Natural killer cell (primary cell): ENCODE measurements around the gene RASL10A. TPM values are rescaled to one million over a fixed set of nuclear protein-coding genes. Genes with fewer than 3 reads are reported as not detected.

Experiments used
- ATAC-seq, 3 donors: fragments of 150-1000 bp in 2 of 3; fragments of 200-7000 bp in 1 of 3; cut with Tn5 transposase; 1 replicate in 1 of 3; 2 replicates in 2 of 3; pipeline ENCODE4 v1.10.0; 2021; ENCODE audit warnings: mild to moderate bottlenecking in 2 of 3, moderate library complexity in 2 of 3
- DNase-seq, 2 donors: peaks; one replicate each; pipeline versions ENCODE4 v3.0.0 to v3.0.0-alpha.2; 2013 to 2021; ENCODE audit warnings: mixed read lengths in 1 of 2
- H3K27ac ChIP-seq: one replicate; pipeline ENCODE4 v1.5.1; 2013; ENCODE audit warnings: mild to moderate bottlenecking, low read length
- H3K27me3 ChIP-seq: one replicate; pipeline ENCODE4 v1.6.1; 2013; ENCODE audit warnings: low read length; ENCODE audit not compliant: control insufficient read depth, insufficient read depth
- H3K36me3 ChIP-seq: one replicate; pipeline ENCODE4 v1.6.1; 2013; ENCODE audit warnings: low read length; ENCODE audit not compliant: control insufficient read depth, insufficient read depth
- H3K4me1 ChIP-seq: one replicate; pipeline ENCODE4 v1.6.1; 2013; ENCODE audit warnings: low read length; ENCODE audit not compliant: control insufficient read depth, insufficient read depth
- H3K4me3 ChIP-seq: one replicate; pipeline ENCODE4 v1.5.1; 2013; ENCODE audit warnings: low read length
- H3K9me3 ChIP-seq: one replicate; pipeline ENCODE4 v1.6.1; 2013; ENCODE audit warnings: low read length; ENCODE audit not compliant: control insufficient read depth, insufficient read depth
- H3K27ac Mint-ChIP-seq, 2 donors: one replicate each; pipeline ENCODE4 v1.8.0; 2022; ENCODE audit warnings: mild to moderate bottlenecking in 2 of 2, mixed read lengths in 2 of 2, moderate library complexity in 1 of 2
- H3K27me3 Mint-ChIP-seq, 2 donors: one replicate each; pipeline ENCODE4 v1.8.0; 2022; ENCODE audit warnings: low read depth in 2 of 2, mixed read lengths in 2 of 2
- H3K36me3 Mint-ChIP-seq: one replicate; pipeline ENCODE4 v1.8.0; 2022; ENCODE audit warnings: mixed read lengths
- H3K4me1 Mint-ChIP-seq, 2 donors: one replicate each; pipeline ENCODE4 v1.8.0; 2022; ENCODE audit warnings: mixed read lengths in 2 of 2
- H3K4me3 Mint-ChIP-seq: one replicate; pipeline ENCODE4 v1.8.0; 2022; ENCODE audit warnings: mild to moderate bottlenecking, moderate library complexity, mixed read lengths
- H3K9me3 Mint-ChIP-seq, 2 donors: one replicate each; pipeline ENCODE4 v1.8.0; 2022; ENCODE audit warnings: mixed read lengths in 2 of 2
- WGBS: methylation state at CpG from one replicate; pipeline ENCODE4 v1.1.7; 2013; ENCODE audit warnings: missing lambda C conversion rate; ENCODE audit not compliant: insufficient coverage; 5-methylcytosine and 5-hydroxymethylcytosine counted together
- intact Hi-C: fragments of 100-400 bp; cut with micrococcal nuclease; formaldehyde crosslinking; loops from one replicate; pipeline ENCODE4 v1.14.2; 2022
- total RNA-seq, 4 donors: library from RNA; stranded (reverse); fragments of 120-200 nt in 1 of 4; gene quantifications; one replicate each; pipeline versions ENCODE4 v1.2.3 to v1.2.4, GENCODE V29; 2013 to 2022
- TF ChIP-seq, protein P1 (sequence below): fragments of 200-600 bp; IDR thresholded peaks from one replicate; pipeline ENCODE4 v1.8.0; 2022; ENCODE audit warnings: antibody characterized with exemption

Gene RASL10A
- total RNA-seq, 3 donors from 2014 or later (not counting 1 experiment from before 2014, with no cell fraction given), result 0.20 to 0.28 TPM; not detected in 1

DNA sequence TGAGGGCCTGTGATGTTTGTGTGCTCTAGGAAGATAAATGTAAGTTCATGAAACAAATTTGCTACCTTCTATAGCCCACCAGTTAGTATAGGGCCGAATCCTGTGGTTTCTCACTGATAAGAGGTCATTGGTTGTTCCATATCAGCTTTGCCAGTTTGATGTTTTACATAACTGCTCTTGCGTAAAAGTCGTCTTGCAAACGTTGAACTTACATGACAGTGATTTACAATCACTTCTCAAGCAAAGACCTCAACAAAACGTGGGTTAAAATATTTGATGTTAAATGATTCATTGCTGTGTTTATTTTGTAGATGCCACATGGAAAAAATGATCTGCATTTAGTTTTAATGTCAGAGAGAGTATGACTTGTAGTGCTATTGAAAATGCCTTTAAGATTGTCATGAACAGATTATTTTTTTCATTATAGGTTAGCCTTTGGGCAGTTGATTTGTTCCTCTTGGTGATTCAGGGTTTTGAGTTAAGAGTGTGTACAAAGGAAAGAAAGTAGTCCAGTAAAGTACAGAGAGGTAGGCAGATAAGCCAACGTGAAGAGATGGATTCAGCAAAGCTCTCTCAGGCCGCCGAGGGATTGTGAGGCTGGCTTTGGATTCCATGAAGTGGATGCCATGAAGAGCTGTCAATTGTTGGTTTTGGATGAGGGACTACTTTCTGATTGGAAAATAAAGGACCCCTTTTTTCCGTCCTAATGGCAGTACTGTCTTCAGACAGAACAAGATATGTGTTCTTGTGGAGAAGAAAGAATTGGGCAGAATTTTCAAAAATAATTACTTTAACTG lies 44.8 kb downstream of the RASL10A start:
- no peaks in the 10 kb centered on the region for H3K27me3 Mint-ChIP-seq
- intact Hi-C loops, result no loop called here
- H3K4me1 Mint-ChIP-seq, result peaks cover 85 to 90% of the 10 kb centered on the region in 2 donors
- H3K9me3 ChIP-seq, result no peaks in the 10 kb centered on the region
- peak overlapping the region; percentile 83 for H3K4me3 ChIP-seq
- DNase-seq (no peak), ATAC-seq (no peak)
- H3K36me3 ChIP-seq, result peaks cover 31% of the 10 kb centered on the region
- H3K27ac ChIP-seq, result no peak overlapping the region
- peak overlapping the region; percentile 98 for H3K4me3 Mint-ChIP-seq
- H3K9me3 Mint-ChIP-seq, result no peaks in the 10 kb centered on the region
- no peaks in the 10 kb centered on the region for H3K27me3 ChIP-seq
- TF ChIP-seq, protein P1, sequence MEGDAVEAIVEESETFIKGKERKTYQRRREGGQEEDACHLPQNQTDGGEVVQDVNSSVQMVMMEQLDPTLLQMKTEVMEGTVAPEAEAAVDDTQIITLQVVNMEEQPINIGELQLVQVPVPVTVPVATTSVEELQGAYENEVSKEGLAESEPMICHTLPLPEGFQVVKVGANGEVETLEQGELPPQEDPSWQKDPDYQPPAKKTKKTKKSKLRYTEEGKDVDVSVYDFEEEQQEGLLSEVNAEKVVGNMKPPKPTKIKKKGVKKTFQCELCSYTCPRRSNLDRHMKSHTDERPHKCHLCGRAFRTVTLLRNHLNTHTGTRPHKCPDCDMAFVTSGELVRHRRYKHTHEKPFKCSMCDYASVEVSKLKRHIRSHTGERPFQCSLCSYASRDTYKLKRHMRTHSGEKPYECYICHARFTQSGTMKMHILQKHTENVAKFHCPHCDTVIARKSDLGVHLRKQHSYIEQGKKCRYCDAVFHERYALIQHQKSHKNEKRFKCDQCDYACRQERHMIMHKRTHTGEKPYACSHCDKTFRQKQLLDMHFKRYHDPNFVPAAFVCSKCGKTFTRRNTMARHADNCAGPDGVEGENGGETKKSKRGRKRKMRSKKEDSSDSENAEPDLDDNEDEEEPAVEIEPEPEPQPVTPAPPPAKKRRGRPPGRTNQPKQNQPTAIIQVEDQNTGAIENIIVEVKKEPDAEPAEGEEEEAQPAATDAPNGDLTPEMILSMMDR, result no peak
- H3K36me3 Mint-ChIP-seq, result peaks cover 11% of the 10 kb centered on the region
- peak overlapping the region; percentile 96 to 99 for H3K27ac Mint-ChIP-seq
- H3K4me1 ChIP-seq, result peaks cover 31% of the 10 kb centered on the region
- WGBS, result 27% methylated on average over 9 of the region's 9 CpGs

DNA sequence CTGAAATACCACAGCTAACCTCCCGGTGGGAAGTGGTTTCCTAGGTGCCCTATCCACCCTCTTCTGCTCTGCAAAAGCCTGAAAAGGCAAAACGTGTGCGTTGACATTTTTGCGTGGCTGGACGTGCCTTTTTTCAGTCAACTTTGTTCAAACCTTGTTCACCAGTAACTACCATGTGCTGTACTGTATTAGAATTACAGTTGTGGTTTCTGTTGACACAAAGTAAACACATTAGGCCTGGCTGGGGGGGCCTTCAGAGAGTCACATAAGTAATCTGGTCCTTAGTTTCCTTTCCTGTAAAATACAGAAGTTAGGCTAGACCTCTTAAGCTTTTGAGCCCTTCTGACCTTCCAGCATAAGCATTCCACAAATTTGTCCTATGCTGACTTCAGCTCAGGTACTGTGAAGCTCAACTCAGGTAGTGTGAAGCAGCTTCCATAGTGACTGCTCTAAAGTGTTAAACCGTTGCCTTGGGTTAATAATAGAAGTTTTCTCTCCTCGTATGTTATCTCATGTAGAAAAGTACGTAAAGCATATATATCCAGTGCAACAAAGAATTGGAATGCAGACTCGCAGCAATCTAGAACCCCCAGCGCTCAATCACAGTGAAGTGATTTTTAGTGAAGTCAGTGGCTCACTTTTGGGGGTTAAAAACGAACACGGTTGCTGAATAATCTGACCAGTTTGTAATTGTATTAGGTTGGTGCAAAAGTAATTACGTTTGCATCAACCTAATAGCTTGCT lies 45.6 kb downstream of the RASL10A start:
- H3K27me3 ChIP-seq, result no peaks in the 10 kb centered on the region
- peak in 1 of 2 donors; percentile 35 for DNase-seq
- Mint-ChIP-seq H3K27me3 (no peaks in the 10 kb centered on the region), H3K27ac (peak overlapping the region; percentile 96 to 99), H3K36me3 (peaks cover 8% of the 10 kb centered on the region), H3K4me1 (peaks cover 77 to 82% of the 10 kb centered on the region in 2 donors), H3K4me3 (peak overlapping the region; percentile 98), H3K9me3 (no peaks in the 10 kb centered on the region)
- TF ChIP-seq, protein P1, result no peak
- H3K9me3 ChIP-seq, result no peaks in the 10 kb centered on the region
- H3K27ac ChIP-seq, result peak overlapping the region; percentile 2
- WGBS, result 13% methylated on average over 12 of the region's 13 CpGs
- peaks cover 31% of the 10 kb centered on the region for H3K4me1 ChIP-seq
- no peak for ATAC-seq
- intact Hi-C loops, result loop anchor here (10.0 kb wide), 1 partner anchor 1355 kb away; the partner anchor contains the start of gene PITPNB
- peak overlapping the region; percentile 83 for H3K4me3 ChIP-seq
- H3K36me3 ChIP-seq, result peaks cover 28% of the 10 kb centered on the region

DNA sequence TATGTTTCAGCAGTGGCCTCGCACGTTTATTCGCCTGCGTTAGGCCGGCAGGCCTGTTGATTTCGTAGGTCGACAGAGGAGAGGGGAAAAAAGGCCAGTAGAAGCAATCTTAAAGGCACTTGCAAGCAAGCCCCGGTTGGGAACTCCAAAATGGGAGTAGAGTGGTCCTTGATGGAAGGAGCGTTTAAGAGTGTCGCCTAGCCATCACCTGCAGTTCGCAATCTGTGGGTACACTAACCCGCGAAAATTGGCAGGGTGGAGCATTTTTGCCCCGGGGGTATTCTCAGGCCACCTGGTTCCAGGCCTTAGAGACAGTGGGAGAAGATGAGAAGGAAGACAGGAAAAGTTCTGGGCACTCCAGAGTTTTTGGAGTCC lies 46.3 kb downstream of the RASL10A start:
- peaks cover 70 to 75% of the 10 kb centered on the region in 2 donors for H3K4me1 Mint-ChIP-seq

More for the DNA sequence above, 46.3 kb downstream of the RASL10A start:
- ATAC-seq, result no peak
- Histone ChIP-seq H3K27ac (peak overlapping the region; percentile 96), H3K27me3 (no peaks in the 10 kb centered on the region), H3K4me3 (peak overlapping the region; percentile 83), H3K4me1 (peaks cover 31% of the 10 kb centered on the region), H3K36me3 (peaks cover 21% of the 10 kb centered on the region), H3K9me3 (no peaks in the 10 kb centered on the region)
- TF ChIP-seq, protein P1, result no peak
- intact Hi-C loops, result loop anchor here (10.0 kb wide), 1 partner anchor 1354 kb away; the partner anchor contains the start of gene PITPNB
- Mint-ChIP-seq H3K36me3 (peaks cover 8% of the 10 kb centered on the region), H3K27ac (peak overlapping the region; percentile 96 to 99), H3K4me3 (peak overlapping the region; percentile 98), H3K9me3 (no peaks in the 10 kb centered on the region), H3K27me3 (no peaks in the 10 kb centered on the region)
- DNase-seq, result peak in 1 of 2 donors; percentile 27
- 1% methylated on average over 14 of the region's 14 CpGs for WGBS
